Epithelial cell of proximal tubule (primary cell): ENCODE data around the gene ADRM1. TPM values are rescaled to one million over a fixed set of nuclear protein-coding genes. Genes with fewer than 3 reads are reported as not detected.

Experiments used
- DNase-seq: peaks from one replicate; pipeline ENCODE4 v3.0.0-alpha.2; 2011; ENCODE audit warnings: low read depth
- H3K4me3 ChIP-seq: 2 replicates; pipeline ENCODE4 v1.5.1; 2011; ENCODE audit warnings: low read depth, mild to moderate bottlenecking, low read length
- total RNA-seq: library from RNA; depleted of rRNA; stranded (reverse); fragments of >200 nt; gene quantifications from 2 replicates; pipeline ENCODE4 v1.2.3, GENCODE V29; 2015
- TF ChIP-seq, protein P1 (sequence below): conservative IDR thresholded peaks from 2 replicates; pipeline ENCODE4 v1.5.1; 2012; ENCODE audit warnings: low read depth, mild to moderate bottlenecking, low read length

The ADRM1 gene
- total RNA-seq, 1 donor from 2014 or later: 227 TPM

DNA sequence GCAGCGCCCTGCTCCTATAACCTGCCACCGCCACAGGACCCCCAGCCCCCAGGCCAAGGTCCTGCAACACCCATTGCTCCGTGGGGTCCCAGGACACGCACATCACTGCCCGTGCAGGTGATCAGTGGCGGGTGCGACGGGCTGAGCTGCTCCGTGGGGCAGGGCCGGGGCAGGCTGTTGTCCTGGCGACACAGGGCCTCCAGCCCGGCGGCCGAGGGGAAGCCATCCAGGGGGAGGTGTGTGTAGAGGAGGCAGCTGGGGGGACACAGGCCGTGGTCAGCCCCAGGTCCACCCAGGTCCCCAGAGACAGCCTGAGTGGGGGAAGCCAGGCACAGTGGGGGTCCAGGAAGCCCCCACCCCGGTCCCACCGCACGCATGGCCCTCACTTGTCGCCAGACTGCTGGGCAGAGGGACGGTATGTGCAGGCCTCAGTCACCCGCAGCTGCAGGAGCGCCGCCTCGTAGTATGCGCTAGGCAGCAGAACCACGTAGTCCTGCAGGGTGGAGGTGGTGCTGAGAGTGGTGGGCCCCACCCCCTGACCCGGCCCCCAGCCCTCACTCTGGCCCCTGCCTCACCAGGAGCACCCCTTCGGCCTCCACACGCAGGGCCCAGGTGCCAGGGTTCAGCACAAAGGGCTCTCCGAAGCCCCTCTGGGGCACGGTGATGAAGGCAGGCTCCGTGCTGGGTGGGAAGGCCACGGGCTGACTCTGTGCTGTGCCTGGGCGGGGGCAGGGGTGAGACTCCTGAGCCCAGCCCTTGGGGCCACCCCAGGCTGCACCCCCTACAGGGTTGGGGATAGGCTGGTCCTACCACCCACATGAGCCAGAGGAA, 30.4 kb downstream of the ADRM1 start:
- TF ChIP-seq, protein P1, sequence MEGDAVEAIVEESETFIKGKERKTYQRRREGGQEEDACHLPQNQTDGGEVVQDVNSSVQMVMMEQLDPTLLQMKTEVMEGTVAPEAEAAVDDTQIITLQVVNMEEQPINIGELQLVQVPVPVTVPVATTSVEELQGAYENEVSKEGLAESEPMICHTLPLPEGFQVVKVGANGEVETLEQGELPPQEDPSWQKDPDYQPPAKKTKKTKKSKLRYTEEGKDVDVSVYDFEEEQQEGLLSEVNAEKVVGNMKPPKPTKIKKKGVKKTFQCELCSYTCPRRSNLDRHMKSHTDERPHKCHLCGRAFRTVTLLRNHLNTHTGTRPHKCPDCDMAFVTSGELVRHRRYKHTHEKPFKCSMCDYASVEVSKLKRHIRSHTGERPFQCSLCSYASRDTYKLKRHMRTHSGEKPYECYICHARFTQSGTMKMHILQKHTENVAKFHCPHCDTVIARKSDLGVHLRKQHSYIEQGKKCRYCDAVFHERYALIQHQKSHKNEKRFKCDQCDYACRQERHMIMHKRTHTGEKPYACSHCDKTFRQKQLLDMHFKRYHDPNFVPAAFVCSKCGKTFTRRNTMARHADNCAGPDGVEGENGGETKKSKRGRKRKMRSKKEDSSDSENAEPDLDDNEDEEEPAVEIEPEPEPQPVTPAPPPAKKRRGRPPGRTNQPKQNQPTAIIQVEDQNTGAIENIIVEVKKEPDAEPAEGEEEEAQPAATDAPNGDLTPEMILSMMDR: no peak
- DNase-seq: no peak
- no peak overlapping the region for H3K4me3 ChIP-seq

DNA sequence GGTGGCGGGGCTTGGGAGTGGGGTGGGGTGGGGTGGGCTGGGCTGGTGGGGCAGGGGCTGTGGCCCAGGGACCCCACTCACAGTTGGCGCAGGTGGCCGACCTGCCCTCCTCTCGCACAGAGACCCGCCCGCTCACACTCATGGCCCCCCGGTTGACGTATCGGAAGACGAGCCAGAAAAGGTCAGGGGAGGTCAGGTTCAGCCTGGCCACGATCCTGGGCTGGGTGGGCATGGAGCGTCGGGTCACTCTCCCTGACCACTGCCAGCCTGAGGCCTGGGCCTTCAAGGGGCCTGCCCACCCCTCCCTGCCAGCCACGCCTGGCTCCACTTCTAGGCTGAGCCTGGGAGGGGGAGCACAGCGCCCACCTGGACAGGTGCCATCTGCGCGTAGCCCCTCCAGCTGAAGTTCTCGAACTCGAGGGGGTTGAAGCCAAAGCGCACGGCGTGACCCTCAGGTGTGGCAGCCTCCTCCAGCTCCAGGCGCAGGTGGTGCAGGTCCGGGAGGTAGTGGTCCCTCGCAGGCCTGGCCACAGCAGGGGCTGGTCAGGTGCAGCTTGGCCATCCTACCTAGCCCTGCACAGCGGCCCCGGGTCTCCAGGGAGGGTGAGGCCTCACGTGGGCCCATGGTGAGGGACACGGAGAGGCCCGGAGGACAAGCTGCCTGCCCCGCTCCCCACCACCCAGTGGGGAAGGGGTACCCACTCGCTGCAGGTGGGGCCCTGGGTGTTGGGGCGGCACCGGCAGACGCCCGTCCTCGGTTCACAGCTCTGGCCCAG, 31.2 kb downstream of the ADRM1 start:
- H3K4me3 ChIP-seq: no peak overlapping the region
- TF ChIP-seq, protein P1: no peak

DNA sequence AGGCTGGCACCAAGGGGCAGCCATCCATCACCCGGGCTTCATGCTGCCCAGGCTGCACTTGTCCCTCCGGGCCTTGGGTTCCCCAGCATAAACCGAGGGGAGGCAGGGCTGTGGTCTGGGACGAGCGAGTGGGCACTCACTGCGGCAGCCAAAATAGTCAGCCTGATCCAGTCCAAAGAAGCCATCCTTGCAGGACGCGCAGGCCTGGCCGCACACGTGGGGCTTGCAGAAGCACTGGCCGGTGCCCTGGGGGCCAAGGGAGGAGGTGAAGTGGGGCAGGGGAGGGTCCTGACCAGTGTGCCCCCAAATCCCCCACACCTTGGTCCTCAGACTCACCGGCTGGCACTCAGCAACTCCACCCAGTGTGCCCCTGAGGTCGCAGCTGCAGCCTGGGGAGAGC, 32.1 kb downstream of the ADRM1 start:
- no peak overlapping the region for H3K4me3 ChIP-seq
- no peak for DNase-seq
- TF ChIP-seq, protein P1: no peak

More for the DNA sequence above, 31.2 kb downstream of the ADRM1 start:
- DNase-seq: no peak

DNA sequence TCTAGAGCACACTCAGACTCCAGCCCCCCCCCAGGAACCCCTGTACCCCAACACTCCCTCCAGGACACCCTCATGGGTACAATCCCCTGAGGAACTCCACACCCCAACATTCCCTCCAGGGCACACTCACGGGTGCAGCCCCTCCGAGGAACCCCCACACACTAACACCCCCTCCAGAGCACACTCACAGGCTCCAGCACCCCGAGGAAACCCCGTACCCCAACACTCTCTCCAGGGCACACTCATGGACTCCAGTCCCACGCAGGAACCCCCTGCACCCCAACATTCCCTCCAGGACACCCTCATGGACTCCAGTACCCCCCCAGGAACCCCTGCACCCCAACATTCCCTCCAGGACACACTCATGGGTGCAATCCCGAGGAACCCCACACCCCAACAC, 32.7 kb downstream of the ADRM1 start:
- TF ChIP-seq, protein P1: no peak
- no peak overlapping the region for H3K4me3 ChIP-seq
- DNase-seq: no peak

DNA sequence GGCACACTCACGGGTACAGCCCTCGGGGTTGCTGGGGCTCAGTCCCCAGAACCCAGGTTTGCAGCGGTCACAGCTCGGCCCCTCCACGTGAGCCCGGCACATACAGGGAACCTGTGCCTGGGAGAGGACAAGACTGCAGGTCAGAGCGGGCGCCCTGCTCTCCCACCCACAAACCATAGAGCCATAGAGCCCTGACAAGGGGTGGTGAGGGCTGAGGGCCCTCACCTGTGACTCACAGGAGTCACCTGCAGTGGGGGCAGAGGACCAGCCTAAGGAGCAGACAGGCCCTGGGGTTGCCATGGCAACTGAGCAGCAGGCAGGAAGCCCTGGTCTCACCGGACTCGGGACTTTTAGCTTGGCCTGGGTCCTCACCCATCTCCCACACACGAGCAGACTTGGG, 33.5 kb downstream of the ADRM1 start:
- H3K4me3 ChIP-seq: no peak overlapping the region
- TF ChIP-seq, protein P1: no peak
- no peak for DNase-seq

DNA sequence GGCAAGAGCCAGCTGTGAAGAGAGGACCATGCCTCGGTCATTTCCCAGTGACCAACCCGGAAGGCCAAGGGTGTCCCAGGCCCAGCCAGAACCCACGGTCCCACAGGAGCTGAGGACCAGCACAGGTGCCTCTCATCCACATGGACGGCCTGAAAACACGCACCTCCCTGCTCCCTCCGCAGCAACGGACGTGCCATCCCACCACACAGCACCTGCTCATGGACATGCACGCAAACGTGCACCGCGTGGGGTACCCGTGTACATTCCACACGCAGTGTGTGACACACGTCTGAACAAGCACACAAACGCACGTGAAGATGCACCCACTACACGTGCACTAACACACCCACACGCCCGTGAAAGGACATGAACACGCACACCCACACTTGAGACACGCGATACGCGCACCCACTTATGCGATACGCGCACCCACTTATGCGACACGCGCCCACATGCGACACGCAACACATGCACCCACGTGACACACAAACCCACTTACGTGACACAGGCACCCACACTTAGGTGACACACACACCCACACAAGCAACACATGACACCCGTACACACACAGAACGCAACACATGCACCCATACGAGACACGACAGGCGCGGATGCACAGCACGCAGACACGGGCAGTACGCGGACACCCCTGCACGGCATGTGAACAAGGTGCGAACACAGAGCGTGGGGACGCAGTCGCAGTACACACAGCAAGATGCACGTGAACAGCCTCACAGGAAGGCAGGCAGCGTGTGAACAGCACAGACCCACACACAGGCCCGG, 34.2 kb downstream of the ADRM1 start:
- TF ChIP-seq, protein P1: no peak
- H3K4me3 ChIP-seq: no peak overlapping the region
- DNase-seq: no peak
